Middle frontal gyrus (tissue), 1 donor: ENCODE measurements around the gene BBOF1.

Source experiments
- DNase-seq: peaks from one replicate; pipeline ENCODE4 v3.0.0-alpha.2; 2015; ENCODE audit warnings: low spot score; ENCODE audit errors: extremely low spot score

The BBOF1 gene

DNA sequence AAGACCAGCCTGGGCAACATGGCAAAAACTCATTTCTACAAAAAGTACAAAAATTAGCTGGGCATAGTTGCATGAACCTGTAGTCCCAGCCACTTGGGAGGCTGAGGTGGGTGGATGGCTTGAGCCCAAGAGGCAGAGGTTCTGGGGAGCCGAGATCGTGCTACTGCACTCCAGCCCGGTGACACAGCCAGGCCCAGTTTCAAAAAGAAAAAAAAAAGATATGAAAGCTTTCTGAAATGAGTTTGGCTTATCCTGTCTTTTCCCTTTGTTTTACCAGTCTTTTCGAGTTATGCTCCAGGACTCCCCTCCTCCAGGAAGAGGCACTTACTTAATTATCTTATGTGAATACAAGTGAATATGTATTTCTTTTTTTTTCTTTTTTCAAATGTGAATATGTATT is 3.2 kb downstream of the BBOF1 start:
- DNase-seq = no peak

- DNase-seq = no peak
These were observed 10.0 kb downstream of the BBOF1 start for GRCh38 chr14:74029136-74029535.

DNA sequence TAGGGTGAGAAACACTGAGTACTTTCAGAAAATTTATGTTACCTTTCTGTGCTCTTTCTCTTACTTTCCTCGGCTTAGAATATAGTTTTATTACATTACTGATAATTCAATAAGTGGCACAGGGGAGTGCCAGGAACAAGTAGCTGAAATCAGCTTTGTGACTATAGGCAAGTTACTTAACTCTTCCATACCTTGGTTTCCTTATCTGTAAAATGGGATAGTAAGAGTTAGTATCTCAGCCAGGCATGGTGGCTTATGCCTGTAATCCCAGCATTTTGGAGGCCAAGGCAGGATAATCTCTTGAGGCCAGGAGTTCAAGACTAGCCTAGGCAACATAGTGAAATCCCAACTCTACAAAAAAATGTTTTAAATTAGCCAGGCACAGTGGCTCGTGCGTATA is 15.4 kb downstream of the BBOF1 start:
- no peak for DNase-seq

DNA sequence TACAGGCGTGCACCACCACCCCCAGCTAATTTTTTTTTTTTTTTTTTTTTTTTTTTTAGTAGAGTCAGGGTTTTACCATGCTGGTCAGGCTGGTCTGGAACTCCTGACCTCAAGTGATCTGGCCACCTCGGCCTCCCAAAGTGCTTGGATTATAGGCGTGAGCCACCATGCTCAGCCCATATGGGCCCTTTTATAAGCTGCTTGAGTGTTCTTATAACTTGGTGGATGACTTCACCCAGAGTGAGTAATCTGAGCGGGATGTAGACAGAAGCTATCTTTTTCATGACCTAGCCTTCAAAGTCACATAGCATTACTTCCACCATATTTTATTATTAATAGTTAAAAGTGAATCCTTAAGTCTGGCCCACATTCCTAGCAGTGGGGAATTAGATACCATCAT is 16.4 kb downstream of the BBOF1 start:
- DNase-seq = no peak

DNA sequence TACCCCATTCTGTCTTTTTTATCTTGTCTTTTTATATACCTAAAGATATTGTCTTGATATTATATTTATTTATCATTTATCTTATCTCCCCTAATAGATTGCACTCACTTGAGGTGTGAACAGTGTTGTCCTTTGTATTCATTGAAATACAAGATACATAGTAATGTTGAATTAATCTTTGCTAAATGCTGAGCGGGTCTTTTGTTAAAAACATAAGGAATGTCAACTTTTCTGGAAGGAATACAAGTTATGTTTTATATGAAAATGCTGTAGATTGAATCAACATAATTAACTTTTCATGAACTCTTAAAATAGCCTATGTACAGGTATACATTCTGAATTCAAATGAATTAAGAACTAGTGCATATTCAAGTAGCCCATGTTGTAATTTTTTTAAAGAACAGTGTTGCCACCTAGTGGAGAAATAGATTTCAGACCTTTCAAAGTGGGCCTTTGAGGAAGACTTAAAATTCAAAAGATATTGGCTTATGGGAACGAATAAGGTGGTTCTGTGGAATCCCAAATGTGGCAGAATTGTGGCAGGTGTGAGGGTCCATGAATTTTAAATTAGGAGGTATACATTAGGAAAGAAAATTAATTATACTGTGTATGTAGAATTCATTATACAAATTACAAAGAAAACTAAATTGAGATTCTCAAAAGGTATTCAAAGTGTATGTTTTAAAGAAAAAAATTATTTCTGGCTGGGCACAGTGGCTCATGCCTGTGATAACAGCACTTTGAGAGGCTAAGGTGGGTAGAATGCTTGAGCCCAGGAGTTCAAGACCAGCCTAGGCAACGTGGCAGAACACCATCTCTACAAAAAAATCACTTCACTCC is 19.1 kb downstream of the BBOF1 start:
- DNase-seq = no peak

DNA sequence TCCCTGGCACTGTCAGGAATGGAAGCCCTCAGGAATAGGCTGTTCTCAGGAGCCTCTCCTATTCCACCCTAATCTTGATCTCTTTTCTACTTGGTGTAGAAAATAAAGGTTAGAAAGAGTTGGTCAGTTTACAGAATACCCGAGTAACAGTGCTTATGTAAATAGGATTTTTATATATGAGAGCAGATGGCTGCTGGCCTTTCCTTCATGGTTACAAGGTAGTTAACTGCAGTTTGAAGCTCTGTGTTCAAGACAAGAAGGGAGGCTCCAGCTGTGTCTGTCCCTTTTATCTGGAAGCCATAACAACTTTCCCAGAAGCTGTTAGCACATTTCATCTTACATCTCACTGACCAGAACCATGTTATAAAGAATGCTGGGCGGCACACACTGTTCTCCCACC is 23.1 kb downstream of the BBOF1 start:
- no peak for DNase-seq

DNA sequence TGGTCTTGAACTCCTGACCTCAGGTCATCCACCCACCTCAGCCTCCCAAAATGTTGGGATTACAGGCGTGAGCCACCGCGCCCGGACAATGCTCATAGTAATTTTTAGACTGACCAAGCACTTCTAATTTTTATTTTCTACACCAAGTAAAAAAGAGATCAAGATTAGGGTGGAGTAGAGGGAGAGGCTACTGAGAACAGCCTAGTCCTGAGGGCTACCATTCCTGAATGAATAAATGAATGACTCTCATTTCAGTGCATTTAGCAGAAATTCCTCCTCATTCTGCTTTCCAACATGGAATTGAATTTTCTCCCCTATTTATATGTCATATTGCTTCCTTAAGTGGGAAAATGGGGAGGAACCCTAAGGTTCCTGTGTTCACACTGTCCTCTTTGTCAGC is 26.4 kb downstream of the BBOF1 start:
- no peak for DNase-seq

- no peak for DNase-seq
These were observed 29.1 kb downstream of the BBOF1 start for GRCh38 chr14:74048281-74048680.

GRCh38 chr14:74049876-74050495 is 30.8 kb downstream of the BBOF1 start:
- no peak for DNase-seq

DNA sequence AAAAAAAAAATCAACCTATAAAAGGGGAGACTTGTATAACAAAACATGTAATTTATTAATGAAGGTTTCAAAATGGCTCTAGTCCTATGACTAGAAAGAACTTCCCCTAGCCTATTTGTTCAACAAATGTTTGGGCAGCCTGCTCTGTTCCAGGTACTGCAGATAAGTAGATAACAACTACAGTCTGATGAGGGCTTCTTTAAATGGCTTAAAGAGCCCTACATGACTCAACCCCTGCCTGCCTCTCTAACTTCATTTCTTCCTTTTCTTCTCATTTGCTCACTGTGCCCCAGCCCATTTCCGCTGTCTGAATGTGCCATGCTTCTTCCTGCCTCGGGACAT is 43.6 kb downstream of the BBOF1 start:
- no peak for DNase-seq

- no peak for DNase-seq
These were observed 45.3 kb downstream of the BBOF1 start for GRCh38 chr14:74064426-74064825.

DNA sequence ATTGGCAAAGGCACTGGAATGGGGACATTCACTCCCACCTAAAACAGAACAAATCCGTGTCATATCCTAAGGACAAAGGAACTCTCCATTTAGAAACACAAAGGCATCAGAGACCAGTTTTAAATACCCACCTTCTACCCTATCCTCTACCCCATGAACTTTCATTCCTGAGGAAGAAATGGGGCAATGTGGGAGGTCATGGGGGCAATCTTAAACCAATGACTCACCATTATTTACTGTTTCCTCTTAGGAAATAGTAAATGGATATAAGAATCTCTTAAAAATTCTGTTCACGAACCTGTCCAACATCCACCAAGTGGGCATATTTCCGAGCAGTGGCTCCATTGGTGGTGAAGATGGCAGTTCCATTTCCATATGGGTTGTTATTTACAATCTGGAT is 45.7 kb downstream of the BBOF1 start:
- no peak for DNase-seq

GRCh38 chr14:74065746-74066575 is 46.8 kb downstream of the BBOF1 start:
- DNase-seq = no peak

DNA sequence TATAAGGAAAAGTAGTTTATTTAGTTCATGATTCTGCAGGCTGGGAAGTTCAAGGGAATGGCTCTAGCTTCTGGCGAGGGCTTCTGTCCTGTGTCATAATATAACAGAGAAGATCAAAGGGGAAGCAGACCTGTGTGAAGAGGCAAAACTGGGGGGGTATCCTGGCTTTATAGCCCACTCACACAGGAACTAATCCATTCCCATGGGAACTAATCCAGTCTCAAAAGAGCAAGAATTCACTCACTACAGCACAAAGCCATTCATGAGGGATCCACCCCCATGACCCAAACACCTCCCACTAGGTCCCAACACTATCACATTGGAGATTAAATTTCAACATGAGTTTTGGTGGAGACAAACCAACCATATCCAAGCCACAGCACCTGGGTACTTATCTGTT is 58.3 kb downstream of the BBOF1 start:
- DNase-seq = no peak

DNA sequence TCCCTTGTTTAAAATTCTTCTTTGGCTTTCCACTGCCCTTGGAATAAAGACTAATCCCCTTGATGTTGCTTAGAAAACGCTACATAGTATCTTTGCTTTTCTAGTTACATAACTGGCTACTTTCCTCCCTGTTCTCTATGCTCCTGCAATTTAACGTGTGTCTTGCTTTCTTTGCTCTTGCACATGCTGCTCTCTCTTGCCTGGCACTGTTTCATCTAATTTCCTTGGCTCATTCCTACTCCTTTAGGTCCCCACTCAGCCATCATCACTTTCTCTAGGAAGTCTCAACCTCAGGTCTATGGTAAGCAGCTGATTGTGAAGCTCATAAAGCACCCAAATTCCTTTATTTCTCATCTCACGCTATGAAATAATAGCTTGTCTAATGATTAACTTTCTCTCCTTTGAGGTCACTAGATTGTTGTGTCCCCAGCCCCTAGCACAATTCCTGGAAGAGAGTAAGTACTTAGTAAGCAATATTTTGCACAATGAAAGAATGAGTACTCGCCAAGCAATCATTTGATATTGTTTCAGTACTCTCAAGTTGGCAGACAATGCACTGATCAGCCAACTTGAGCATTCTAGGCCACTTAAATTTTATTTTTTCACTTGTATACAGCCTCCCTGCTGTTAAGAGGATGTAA is 61.8 kb downstream of the BBOF1 start:
- DNase-seq = no peak

GRCh38 chr14:74081491-74081890 is 62.3 kb downstream of the BBOF1 start:
- no peak for DNase-seq

DNA sequence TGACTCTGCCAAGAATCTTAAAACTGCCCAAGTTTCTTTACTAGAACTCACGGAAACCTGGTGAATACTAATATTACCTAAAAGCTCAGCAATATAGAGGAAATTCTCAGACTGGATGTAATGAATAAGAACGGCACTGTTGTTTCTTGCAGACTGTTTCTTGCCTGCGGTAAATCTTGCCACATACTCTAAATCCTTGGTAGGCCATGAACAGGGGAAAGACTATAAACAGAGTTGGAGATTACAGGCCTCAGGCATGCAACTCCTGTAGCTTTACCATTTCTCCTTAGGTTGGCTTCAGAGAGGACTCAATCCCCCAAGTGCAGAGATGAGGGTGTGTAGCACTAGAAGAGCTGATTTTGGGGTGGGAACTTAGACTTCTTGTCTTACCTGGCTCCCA is 64.0 kb downstream of the BBOF1 start:
- no peak for DNase-seq

DNA sequence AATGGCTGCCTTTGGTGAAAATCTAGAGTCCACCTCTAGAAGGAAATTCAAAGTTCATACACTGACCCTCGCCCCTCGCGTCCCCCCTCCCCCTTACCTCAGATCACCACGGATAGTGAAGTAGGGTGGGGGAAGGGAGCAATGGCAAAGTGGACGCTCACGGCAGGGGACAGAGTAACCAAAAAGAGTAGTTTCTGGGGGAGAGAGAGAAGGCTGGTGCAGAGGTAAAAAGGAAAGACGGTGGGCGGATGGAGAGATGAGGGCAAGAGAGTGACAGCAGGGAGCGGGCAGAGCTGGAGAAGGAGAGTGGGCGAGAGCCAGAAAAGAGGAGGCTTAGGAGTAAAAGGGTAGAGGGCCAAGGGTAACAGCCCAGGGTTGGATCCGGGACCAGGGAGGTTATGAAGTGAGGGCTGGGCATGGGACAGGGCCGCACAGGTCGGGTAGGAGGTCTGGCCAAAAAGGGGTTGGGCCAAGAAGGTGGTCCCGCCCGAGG is 64.7 kb downstream of the BBOF1 start:
- DNase-seq = no peak

GRCh38 chr14:74084277-74085046 is 65.3 kb downstream of the BBOF1 start, which contains the start of the genes ALDH6A1 and LIN52:
Gene ALDH6A1, minus strand, starts transcription at chr14:74084453. Its CDS starts 59 bp downstream, at chr14:74084394.
Gene LIN52, plus strand, starts transcription at chr14:74084956. Its CDS starts 19 bp downstream, at chr14:74084975.
- DNase-seq = peak; percentile 97

GRCh38 chr14:74085047-74085637 is 66.0 kb downstream of the BBOF1 start:
- DNase-seq = no peak
